Loucy (cell line): ENCODE results near the gene SRRM4.

Experiments used
- H2AFZ ChIP-seq: fragments of 200-600 bp; sonication (generic); 2 replicates; pipeline ENCODE4 v1.6.0; 2016; ENCODE audit warnings: antibody characterized with exemption, mild to moderate bottlenecking, low read length, moderate library complexity
- H3F3A ChIP-seq: fragments of 200-600 bp; 2 replicates; pipeline ENCODE4 v1.6.0; 2016; ENCODE audit warnings: antibody characterized with exemption, low read depth, mild to moderate bottlenecking
- H3K27me3 ChIP-seq: fragments of 200-600 bp; sonication (generic); 2 replicates; pipeline ENCODE4 v1.6.1; 2014; ENCODE audit warnings: low read length, mild to moderate bottlenecking; ENCODE audit not compliant: insufficient read depth, poor library complexity, severe bottlenecking
- H3K36me3 ChIP-seq: fragments of 200-600 bp; sonication (generic); 2 replicates; pipeline ENCODE4 v1.6.1; 2016; ENCODE audit warnings: low read length; ENCODE audit not compliant: insufficient read depth
- H3K4me1 ChIP-seq: fragments of 200-600 bp; sonication (generic); 2 replicates; pipeline ENCODE4 v1.5.1; 2014; ENCODE audit warnings: low read length, mild to moderate bottlenecking; ENCODE audit not compliant: insufficient read depth, poor library complexity, severe bottlenecking
- H3K4me2 ChIP-seq: fragments of 200-600 bp; sonication (generic); 2 replicates; pipeline ENCODE4 v1.6.0; 2014; ENCODE audit warnings: antibody characterized with exemption, low read length, low read depth, mild to moderate bottlenecking; ENCODE audit not compliant: poor library complexity, severe bottlenecking
- H3K4me3 ChIP-seq: fragments of 200-600 bp; sonication (generic); 2 replicates; pipeline ENCODE4 v1.5.1; 2014; ENCODE audit warnings: low read length, mild to moderate bottlenecking, mixed read lengths; ENCODE audit not compliant: poor library complexity, severe bottlenecking
- H3K79me2 ChIP-seq: fragments of 200-600 bp; sonication (generic); 2 replicates; pipeline ENCODE4 v1.6.1; 2014; ENCODE audit warnings: low read length; ENCODE audit not compliant: insufficient read depth
- H3K9ac ChIP-seq: fragments of 200-600 bp; sonication (generic); 2 replicates; pipeline ENCODE4 v1.6.0; 2014; ENCODE audit warnings: mild to moderate bottlenecking, low read depth, low read length, moderate library complexity; ENCODE audit not compliant: poor library complexity, severe bottlenecking
- H3K9me2 ChIP-seq: fragments of 200-600 bp; sonication (generic); replicated peaks from 2 replicates; pipeline ENCODE4 v1.6.1; 2016; ENCODE audit warnings: low read depth, low read length, mixed read lengths
- H3K9me3 ChIP-seq: fragments of 200-600 bp; sonication (generic); 2 replicates; pipeline ENCODE4 v1.6.1; 2014; ENCODE audit warnings: mild to moderate bottlenecking, antibody characterized with exemption, low read length, low read depth; ENCODE audit not compliant: insufficient read depth
- H4K20me1 ChIP-seq: fragments of 200-600 bp; sonication (generic); 2 replicates; pipeline ENCODE4 v1.6.0; 2014; ENCODE audit warnings: antibody characterized with exemption, low read length, mild to moderate bottlenecking; ENCODE audit not compliant: insufficient read depth, poor library complexity, severe bottlenecking
- CTCF ChIP-seq: fragments of 200-600 bp; sonication (generic); conservative IDR thresholded peaks from 2 replicates; pipeline ENCODE4 v1.5.1; 2014; ENCODE audit warnings: mild to moderate bottlenecking, antibody characterized with exemption, low read length
- EZH2phosphoT487 ChIP-seq: fragments of 200-600 bp; IDR thresholded peaks from 2 replicates; pipeline ENCODE4 v1.6.1; 2018; ENCODE audit warnings: antibody characterized with exemption, mild to moderate bottlenecking, moderate library complexity, borderline replicate concordance

The SRRM4 gene

GRCh38 chr12:119180380-119181040, 199.2 kb downstream of the SRRM4 start:
- Histone ChIP-seq H3K9me3 (no peaks in the 10 kb centered on the region), H2AFZ (no peak overlapping the region), H3K9ac (no peak overlapping the region), H3K27me3 (no peaks in the 10 kb centered on the region), H3K4me1 (no peaks in the 10 kb centered on the region), H3F3A (no peaks in the 10 kb centered on the region), H3K79me2 (no peaks in the 10 kb centered on the region), H3K36me3 (no peaks in the 10 kb centered on the region), H3K9me2 (no peaks in the 10 kb centered on the region), H4K20me1 (no peaks in the 10 kb centered on the region), H3K4me2 (no peak overlapping the region), H3K4me3 (no peak overlapping the region)
- TF ChIP-seq CTCF (no peak), EZH2phosphoT487 (no peak)

GRCh38 chr12:119181202-119181601, 199.9 kb downstream of the SRRM4 start:
- no peak overlapping the region for H3K4me2 ChIP-seq
- TF ChIP-seq EZH2phosphoT487: no peak

GRCh38 chr12:119181944-119182343, 200.6 kb downstream of the SRRM4 start:
- no peak overlapping the region for H3K4me3 ChIP-seq
- H3K9me2 ChIP-seq: no peaks in the 10 kb centered on the region
- H3K4me2 ChIP-seq: no peak overlapping the region
- H3K9ac ChIP-seq: no peak overlapping the region
- no peaks in the 10 kb centered on the region for H3K79me2 ChIP-seq
- TF ChIP-seq EZH2phosphoT487: no peak
- TF ChIP-seq CTCF: no peak
- no peaks in the 10 kb centered on the region for H3K27me3 ChIP-seq
- H3K36me3 ChIP-seq: no peaks in the 10 kb centered on the region
- no peaks in the 10 kb centered on the region for H3K4me1 ChIP-seq
- no peaks in the 10 kb centered on the region for H4K20me1 ChIP-seq
- no peaks in the 10 kb centered on the region for H3K9me3 ChIP-seq
- no peaks in the 10 kb centered on the region for H3F3A ChIP-seq
- H2AFZ ChIP-seq: no peak overlapping the region

More at GRCh38 chr12:119181202-119181601, 199.9 kb downstream of the SRRM4 start:
- Histone ChIP-seq H3K4me3 (no peak overlapping the region), H3K79me2 (no peaks in the 10 kb centered on the region), H3F3A (no peaks in the 10 kb centered on the region), H3K27me3 (no peaks in the 10 kb centered on the region), H2AFZ (no peak overlapping the region), H4K20me1 (no peaks in the 10 kb centered on the region), H3K9ac (no peak overlapping the region), H3K9me3 (no peaks in the 10 kb centered on the region), H3K9me2 (no peaks in the 10 kb centered on the region), H3K36me3 (no peaks in the 10 kb centered on the region), H3K4me1 (no peaks in the 10 kb centered on the region)
